ENCODE measurements around the gene KRT40. TPM values are rescaled to one million over a fixed set of nuclear protein-coding genes. Genes with fewer than 3 reads are reported as not detected.

Gene KRT40
- total and polyA plus RNA-seq, 2 donors, result not detected

DNA sequence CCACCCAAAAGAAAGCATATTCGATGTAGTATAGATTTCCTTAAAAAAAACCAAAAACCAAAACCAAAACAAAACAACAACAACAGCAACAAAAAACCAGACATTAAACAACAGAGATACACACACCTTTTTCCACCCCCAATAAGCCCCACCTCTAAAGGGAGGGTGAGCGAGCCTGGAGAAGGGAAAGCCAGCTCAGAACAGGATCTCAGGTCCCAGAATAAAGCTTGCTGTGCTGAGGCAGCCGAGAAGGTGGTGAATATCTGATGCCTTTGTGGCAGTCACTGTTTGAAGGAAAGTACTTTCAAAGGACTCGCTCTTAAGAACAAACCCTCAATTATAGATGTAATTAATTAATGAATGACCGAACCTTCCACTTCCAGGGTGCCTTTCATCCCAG, 47.1 kb downstream of the KRT40 start:
- 68% methylated on average over 5 of the region's 5 CpGs for WGBS
- DNase-seq (ENCODE audit: extremely low spot score), result no peak

DNA sequence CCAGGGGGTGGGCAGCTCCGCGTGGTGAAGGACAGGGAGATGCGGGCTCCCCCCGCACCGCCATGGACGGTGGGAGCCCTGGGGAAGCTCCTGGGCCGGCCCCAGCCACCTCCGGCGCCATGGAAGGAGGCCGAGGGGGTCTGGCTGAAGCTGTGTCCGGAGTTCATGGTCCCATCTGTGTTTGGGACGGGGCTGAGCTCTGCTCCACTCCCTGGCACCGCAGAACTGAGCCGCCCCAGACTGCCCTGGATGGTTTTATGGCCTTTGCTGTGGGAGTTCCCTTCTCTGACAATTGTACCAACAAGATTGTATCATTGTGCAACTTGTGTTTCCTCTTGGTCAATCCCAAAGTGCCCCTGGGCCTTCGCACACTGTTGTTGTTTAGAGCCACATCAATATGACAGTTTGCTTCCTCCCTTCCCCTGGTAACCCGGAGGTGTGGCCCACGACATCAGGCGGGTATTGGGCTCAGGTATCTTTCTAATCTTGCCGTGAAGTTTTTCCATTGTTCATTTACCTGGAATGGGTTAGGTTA, 47.6 kb downstream of the KRT40 start:
- Histone ChIP-seq H3K36me3 (ENCODE audit: insufficient read depth) (no peaks in the 10 kb centered on the region), H3K27ac (ENCODE audit: low read depth) (no peak overlapping the region), H3K4me3 (ENCODE audit: low read depth, low read length) (no peak overlapping the region), H3K4me1 (ENCODE audit: insufficient read depth) (no peaks in the 10 kb centered on the region)
- 84% methylated on average over 19 of the region's 19 CpGs for WGBS
- no peak for DNase-seq (ENCODE audit: extremely low spot score)

More for the DNA sequence above, 47.1 kb downstream of the KRT40 start:
- no peak overlapping the region for H3K4me3 ChIP-seq (ENCODE audit: low read depth, low read length)
- no peaks in the 10 kb centered on the region for H3K4me1 ChIP-seq (ENCODE audit: insufficient read depth)
- no peak overlapping the region for H3K27ac ChIP-seq (ENCODE audit: low read depth)
- H3K36me3 ChIP-seq (ENCODE audit: insufficient read depth), result no peaks in the 10 kb centered on the region

DNA sequence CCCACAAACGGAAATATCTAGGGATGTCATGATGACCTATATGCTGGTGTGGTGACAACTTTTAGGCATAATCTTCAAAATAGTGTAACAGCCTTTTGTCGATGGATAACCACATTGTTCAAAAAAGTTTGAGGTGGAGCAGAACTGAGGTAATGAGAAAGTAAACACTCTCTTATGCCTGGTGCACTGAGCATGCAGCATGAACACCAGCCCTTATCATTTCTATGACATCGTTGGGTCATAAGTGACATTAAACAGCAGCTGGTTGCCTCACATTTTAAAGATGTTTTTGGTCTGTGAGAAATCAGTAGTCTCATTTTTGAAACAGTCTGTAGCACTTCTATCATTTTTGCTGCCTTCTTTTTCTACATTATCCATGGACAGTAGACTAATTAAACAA, 48.5 kb downstream of the KRT40 start:
- Histone ChIP-seq H3K27ac (ENCODE audit: low read depth) (no peak overlapping the region), H3K4me3 (ENCODE audit: low read depth, low read length) (no peak overlapping the region), H3K36me3 (ENCODE audit: insufficient read depth) (no peaks in the 10 kb centered on the region), H3K4me1 (ENCODE audit: insufficient read depth) (no peaks in the 10 kb centered on the region)
- DNase-seq (ENCODE audit: extremely low spot score), result no peak
- WGBS, result 38% methylated on average over 3 of the region's 3 CpGs

DNA sequence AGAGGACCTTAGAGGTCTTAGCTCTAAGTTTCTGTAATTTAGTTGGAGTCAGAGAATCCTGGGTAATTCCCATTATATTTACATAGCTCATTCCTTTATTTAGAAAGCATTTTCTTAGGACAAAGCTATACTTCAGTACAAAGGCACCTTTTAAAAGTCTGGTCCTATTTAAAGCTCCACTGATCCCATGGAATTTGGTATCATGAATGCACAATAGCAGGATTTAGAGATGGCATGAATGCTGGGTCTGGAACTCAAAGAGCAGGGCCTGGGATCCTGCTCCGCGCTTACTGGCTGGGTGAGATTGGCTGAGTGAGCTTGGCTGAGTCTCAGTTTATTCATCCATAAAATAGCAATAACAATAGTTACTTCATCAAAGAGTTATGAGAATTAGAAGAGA, 51.5 kb downstream of the KRT40 start:
- Histone ChIP-seq H3K4me3 (ENCODE audit: low read depth, low read length) (no peak overlapping the region), H3K36me3 (ENCODE audit: insufficient read depth) (no peaks in the 10 kb centered on the region), H3K4me1 (ENCODE audit: insufficient read depth) (no peaks in the 10 kb centered on the region), H3K27ac (ENCODE audit: low read depth) (no peak overlapping the region)
- 63% methylated on average over 2 of the region's 2 CpGs for WGBS
- no peak for DNase-seq (ENCODE audit: extremely low spot score)

DNA sequence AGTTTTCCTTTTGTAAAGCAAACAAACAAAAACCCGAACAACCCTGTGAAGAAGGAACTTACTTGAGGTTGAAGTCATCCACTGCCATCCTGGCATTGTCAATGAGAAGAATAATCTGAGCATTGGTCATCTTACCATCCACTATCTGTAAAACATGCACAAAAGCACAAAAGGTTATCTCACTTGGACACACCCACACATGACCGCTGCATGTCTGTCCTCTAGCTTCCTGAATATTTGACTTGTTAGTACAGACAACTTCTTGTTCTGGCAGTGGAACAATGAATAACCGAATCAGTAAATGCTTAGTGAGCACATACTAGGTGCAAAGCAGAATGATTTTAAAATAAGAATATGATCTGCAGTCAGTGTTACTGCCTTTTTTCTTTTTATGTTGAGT, 52.8 kb downstream of the KRT40 start:
- Histone ChIP-seq H3K27ac (ENCODE audit: low read depth) (no peak overlapping the region), H3K4me3 (ENCODE audit: low read depth, low read length) (no peak overlapping the region), H3K4me1 (ENCODE audit: insufficient read depth) (no peaks in the 10 kb centered on the region), H3K36me3 (ENCODE audit: insufficient read depth) (no peaks in the 10 kb centered on the region)
- no peak for DNase-seq (ENCODE audit: extremely low spot score)
- WGBS, result 77% methylated on average over 3 of the region's 3 CpGs

Small RNAs within 50 kb of the gene (small RNA-seq; reads per million reads assigned to genes)
- not detected for gene KRTAP3-4P

Other genes with a start within 250 kb of the KRT40 start
Only the 30 nearest of the 35 such genes appear.
- not detected for gene KRT27, start 201.8 kb downstream of the KRT40 start, total RNA-seq
- gene KRT27, start 201.8 kb downstream of the KRT40 start, polyA plus RNA-seq, result not detected
- gene KRT28, start 184.4 kb downstream of the KRT40 start, total RNA-seq, result not detected
- not detected for gene KRT28, start 184.4 kb downstream of the KRT40 start, polyA plus RNA-seq
- gene KRT10, start 161.7 kb downstream of the KRT40 start, total RNA-seq, result 4.8 TPM
- gene KRT10, start 161.7 kb downstream of the KRT40 start, polyA plus RNA-seq, result 21.5 TPM
- gene KRT12, start 117.1 kb downstream of the KRT40 start, total RNA-seq, result not detected
- gene KRT12, start 117.1 kb downstream of the KRT40 start, polyA plus RNA-seq, result not detected
- 23.2 TPM for gene KRT20, start 99.1 kb downstream of the KRT40 start, total RNA-seq
- 2.2 TPM for gene KRT20, start 99.1 kb downstream of the KRT40 start, polyA plus RNA-seq
- gene KRT23, start 46.7 kb downstream of the KRT40 start, total RNA-seq, result 14.7 TPM
- 0.87 TPM for gene KRT23, start 46.7 kb downstream of the KRT40 start, polyA plus RNA-seq
- gene KRT39, start 17.4 kb downstream of the KRT40 start, total RNA-seq, result not detected
- not detected for gene KRT39, start 17.4 kb downstream of the KRT40 start, polyA plus RNA-seq
- not detected for gene KRTAP3-3, start 9.8 kb upstream of the KRT40 start, total RNA-seq
- gene KRTAP3-3, start 9.8 kb upstream of the KRT40 start, polyA plus RNA-seq, result not detected
- gene KRTAP3-2, start 15.6 kb upstream of the KRT40 start, total RNA-seq, result not detected
- not detected for gene KRTAP3-2, start 15.6 kb upstream of the KRT40 start, polyA plus RNA-seq
- not detected for gene KRTAP3-1, start 24.8 kb upstream of the KRT40 start, total RNA-seq
- gene KRTAP3-1, start 24.8 kb upstream of the KRT40 start, polyA plus RNA-seq, result not detected
- not detected for gene KRTAP1-5, start 42.9 kb upstream of the KRT40 start, total RNA-seq
- gene KRTAP1-5, start 42.9 kb upstream of the KRT40 start, polyA plus RNA-seq, result 0.11 TPM
- not detected for gene KRTAP1-4, start 45.9 kb upstream of the KRT40 start, total RNA-seq
- gene KRTAP1-4, start 45.9 kb upstream of the KRT40 start, polyA plus RNA-seq, result not detected
- not detected for gene KRTAP1-3, start 50.5 kb upstream of the KRT40 start, total RNA-seq
- not detected for gene KRTAP1-3, start 50.5 kb upstream of the KRT40 start, polyA plus RNA-seq
- gene KRTAP1-1, start 57.1 kb upstream of the KRT40 start, total RNA-seq, result not detected
- not detected for gene KRTAP1-1, start 57.1 kb upstream of the KRT40 start, polyA plus RNA-seq
- gene KRTAP2-1, start 63.0 kb upstream of the KRT40 start, total RNA-seq, result not detected
- gene KRTAP2-1, start 63.0 kb upstream of the KRT40 start, polyA plus RNA-seq, result not detected
- not detected for gene KRTAP2-2, start 70.9 kb upstream of the KRT40 start, total RNA-seq
- gene KRTAP2-2, start 70.9 kb upstream of the KRT40 start, polyA plus RNA-seq, result not detected
- gene KRTAP2-3, start 75.8 kb upstream of the KRT40 start, total RNA-seq, result not detected
- not detected for gene KRTAP2-3, start 75.8 kb upstream of the KRT40 start, polyA plus RNA-seq
- not detected for gene KRTAP2-4, start 81.6 kb upstream of the KRT40 start, total RNA-seq
- gene KRTAP2-4, start 81.6 kb upstream of the KRT40 start, polyA plus RNA-seq, result not detected
- not detected for gene KRTAP4-7, start 99.8 kb upstream of the KRT40 start, total RNA-seq
- gene KRTAP4-7, start 99.8 kb upstream of the KRT40 start, polyA plus RNA-seq, result not detected
- not detected for gene KRTAP4-8, start 113.8 kb upstream of the KRT40 start, total RNA-seq
- not detected for gene KRTAP4-8, start 113.8 kb upstream of the KRT40 start, polyA plus RNA-seq
- not detected for gene KRTAP4-16, start 117.9 kb upstream of the KRT40 start, total RNA-seq
- not detected for gene KRTAP4-16, start 117.9 kb upstream of the KRT40 start, polyA plus RNA-seq
- not detected for gene KRTAP4-9, start 121.1 kb upstream of the KRT40 start, total RNA-seq
- gene KRTAP4-9, start 121.1 kb upstream of the KRT40 start, polyA plus RNA-seq, result not detected
- gene KRTAP4-11, start 134.0 kb upstream of the KRT40 start, total RNA-seq, result not detected
- gene KRTAP4-11, start 134.0 kb upstream of the KRT40 start, polyA plus RNA-seq, result not detected
- gene KRTAP4-12, start 139.9 kb upstream of the KRT40 start, total RNA-seq, result not detected
- gene KRTAP4-12, start 139.9 kb upstream of the KRT40 start, polyA plus RNA-seq, result not detected
- gene KRTAP4-6, start 156.2 kb upstream of the KRT40 start, total RNA-seq, result not detected
- not detected for gene KRTAP4-6, start 156.2 kb upstream of the KRT40 start, polyA plus RNA-seq
- not detected for gene KRTAP4-5, start 165.5 kb upstream of the KRT40 start, total RNA-seq
- gene KRTAP4-5, start 165.5 kb upstream of the KRT40 start, polyA plus RNA-seq, result not detected
- not detected for gene KRTAP4-4, start 176.4 kb upstream of the KRT40 start, total RNA-seq
- not detected for gene KRTAP4-4, start 176.4 kb upstream of the KRT40 start, polyA plus RNA-seq
- gene KRTAP4-3, start 183.9 kb upstream of the KRT40 start, total RNA-seq, result not detected
- gene KRTAP4-3, start 183.9 kb upstream of the KRT40 start, polyA plus RNA-seq, result not detected
- not detected for gene KRTAP4-2, start 193.9 kb upstream of the KRT40 start, total RNA-seq
- not detected for gene KRTAP4-2, start 193.9 kb upstream of the KRT40 start, polyA plus RNA-seq
- not detected for gene KRTAP4-1, start 200.6 kb upstream of the KRT40 start, total RNA-seq
- not detected for gene KRTAP4-1, start 200.6 kb upstream of the KRT40 start, polyA plus RNA-seq